ENCODE data around the gene ALDH9A1.
"Not testable (repeated sequence)": the region's sequence is repeated elsewhere in the genome, so short reads cannot be mapped to it uniquely, and the experiment has no call there.

Gene ALDH9A1

GRCh38 chr1:165688046-165688445 is 10.3 kb downstream of the ALDH9A1 start:
- H3K4me1 ChIP-seq (ENCODE audit: control insufficient read depth, insufficient read depth, low read length): no peaks in the 10 kb centered on the region
- H3K27me3 ChIP-seq (ENCODE audit: control insufficient read depth, insufficient read depth, low read length): no peaks in the 10 kb centered on the region
- no peak overlapping the region for H3K27ac ChIP-seq (ENCODE audit: low read length)
- no CpG with 5 or more reads among the region's 5 CpGs for WGBS (ENCODE audit: insufficient coverage, insufficient read length)
- H3K9me3 ChIP-seq (ENCODE audit: control insufficient read depth, insufficient read depth, low read length): no peaks in the 10 kb centered on the region
- H3K4me3 ChIP-seq (ENCODE audit: low read length): no peak overlapping the region
- DNase-seq (ENCODE audit: low read depth, low spot score): no peak
- no peaks in the 10 kb centered on the region for H3K36me3 ChIP-seq (ENCODE audit: control insufficient read depth, insufficient read depth, low read length)

- Histone ChIP-seq H3K27me3 (ENCODE audit: control insufficient read depth, insufficient read depth, low read length) (no peaks in the 10 kb centered on the region), H3K4me3 (ENCODE audit: low read length) (no peak overlapping the region), H3K36me3 (ENCODE audit: control insufficient read depth, insufficient read depth, low read length) (peaks cover 4% of the 10 kb centered on the region), H3K4me1 (ENCODE audit: control insufficient read depth, insufficient read depth, low read length) (no peaks in the 10 kb centered on the region), H3K9me3 (ENCODE audit: control insufficient read depth, insufficient read depth, low read length) (no peaks in the 10 kb centered on the region), H3K27ac (ENCODE audit: low read length) (no peak overlapping the region)
- WGBS (ENCODE audit: insufficient coverage, insufficient read length): no CpG with 5 or more reads among the region's 2 CpGs
- no peak for DNase-seq (ENCODE audit: low read depth, low spot score)
Measured at GRCh38 chr1:165686971-165687433, 11.4 kb downstream of the ALDH9A1 start.

DNA sequence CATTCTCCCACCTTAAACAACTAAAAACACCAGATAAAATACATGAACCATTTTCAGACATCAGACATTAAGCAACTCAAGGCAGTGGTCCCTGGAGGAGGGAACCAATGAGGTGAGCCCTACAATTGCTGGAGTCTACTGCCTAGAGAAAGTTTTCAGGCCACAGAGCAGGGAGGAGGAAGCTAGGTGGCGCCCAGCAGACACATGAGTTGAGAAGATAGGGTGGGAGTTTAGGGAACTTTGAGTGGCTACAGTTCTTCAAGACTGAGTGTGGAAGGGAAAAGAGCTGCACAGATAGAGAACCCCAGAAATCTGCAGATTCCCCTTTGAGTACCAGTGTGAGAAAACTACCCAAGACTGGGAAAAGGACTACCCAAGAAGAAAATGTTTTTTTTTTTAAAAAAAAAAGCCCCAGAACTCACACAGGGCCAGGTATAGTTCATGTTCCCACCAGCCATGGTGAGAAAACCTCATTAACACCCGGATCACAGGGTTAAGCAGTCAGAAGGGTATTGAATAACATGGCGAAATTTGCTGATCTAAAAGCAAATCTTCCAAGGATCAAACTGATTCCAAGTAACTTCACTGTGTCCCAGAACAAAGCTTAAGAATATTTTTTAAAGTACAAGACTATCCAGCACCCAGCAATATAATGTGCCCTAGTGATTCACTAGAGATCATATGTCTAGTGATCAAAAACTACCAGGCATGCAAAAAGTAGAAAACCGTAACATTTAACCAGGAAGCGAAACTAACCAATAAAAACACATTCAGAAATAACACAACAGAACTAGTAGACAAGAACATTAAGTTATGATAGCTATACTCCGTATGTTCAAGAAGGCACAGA is 12.0 kb downstream of the ALDH9A1 start:
- H3K9me3 ChIP-seq (ENCODE audit: control insufficient read depth, insufficient read depth, low read length): no peaks in the 10 kb centered on the region
- peaks cover 6% of the 10 kb centered on the region for H3K36me3 ChIP-seq (ENCODE audit: control insufficient read depth, insufficient read depth, low read length)
- no CpG with 5 or more reads among the region's 6 CpGs for WGBS (ENCODE audit: insufficient coverage, insufficient read length)
- no peak for DNase-seq (ENCODE audit: low read depth, low spot score)
- no peaks in the 10 kb centered on the region for H3K27me3 ChIP-seq (ENCODE audit: control insufficient read depth, insufficient read depth, low read length)
- no peak overlapping the region for H3K27ac ChIP-seq (ENCODE audit: low read length)
- H3K4me3 ChIP-seq (ENCODE audit: low read length): no peak overlapping the region
- H3K4me1 ChIP-seq (ENCODE audit: control insufficient read depth, insufficient read depth, low read length): no peaks in the 10 kb centered on the region

- Histone ChIP-seq H3K27ac (ENCODE audit: low read length) (no peak overlapping the region), H3K9me3 (ENCODE audit: control insufficient read depth, insufficient read depth, low read length) (no peaks in the 10 kb centered on the region), H3K4me1 (ENCODE audit: control insufficient read depth, insufficient read depth, low read length) (no peaks in the 10 kb centered on the region), H3K4me3 (ENCODE audit: low read length) (no peak overlapping the region), H3K36me3 (ENCODE audit: control insufficient read depth, insufficient read depth, low read length) (peaks cover 6% of the 10 kb centered on the region), H3K27me3 (ENCODE audit: control insufficient read depth, insufficient read depth, low read length) (no peaks in the 10 kb centered on the region)
- DNase-seq (ENCODE audit: low read depth, low spot score): no peak
- no CpG with 5 or more reads among the region's 1 CpG for WGBS (ENCODE audit: insufficient coverage, insufficient read length)
Measured at GRCh38 chr1:165683848-165684485, 14.4 kb downstream of the ALDH9A1 start.

DNA sequence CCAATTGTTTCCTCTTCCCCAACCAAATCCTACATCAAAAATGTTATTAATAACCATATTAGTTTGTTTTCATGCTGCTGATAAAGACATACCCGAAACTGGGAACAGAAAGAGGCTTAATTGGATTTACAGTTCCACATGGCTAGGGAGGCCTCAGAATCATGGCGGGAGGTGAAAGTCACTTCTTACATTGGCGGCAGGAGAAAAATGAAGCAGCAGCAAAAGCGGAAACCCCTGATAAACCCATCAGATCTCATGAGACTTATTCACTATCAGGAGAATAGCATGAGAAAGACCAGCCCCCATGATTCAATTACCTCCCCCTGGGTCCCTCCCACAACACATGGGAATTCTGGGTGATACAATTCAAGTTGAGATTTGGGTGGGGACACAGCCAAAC is 17.6 kb downstream of the ALDH9A1 start:
- not testable (repeated sequence) for H3K27ac ChIP-seq (ENCODE audit: low read length); H3K4me1 ChIP-seq (ENCODE audit: control insufficient read depth, insufficient read depth, low read length); H3K4me3 ChIP-seq (ENCODE audit: low read length); H3K36me3 ChIP-seq (ENCODE audit: control insufficient read depth, insufficient read depth, low read length); H3K27me3 ChIP-seq (ENCODE audit: control insufficient read depth, insufficient read depth, low read length); DNase-seq (ENCODE audit: low read depth, low spot score); H3K9me3 ChIP-seq (ENCODE audit: control insufficient read depth, insufficient read depth, low read length)
- no CpG with 5 or more reads among the region's 4 CpGs for WGBS (ENCODE audit: insufficient coverage, insufficient read length)

- WGBS (ENCODE audit: insufficient coverage, insufficient read length): no CpG with 5 or more reads among the region's 2 CpGs
- no peaks in the 10 kb centered on the region for H3K9me3 ChIP-seq (ENCODE audit: control insufficient read depth, insufficient read depth, low read length)
- H3K36me3 ChIP-seq (ENCODE audit: control insufficient read depth, insufficient read depth, low read length): peaks cover 6% of the 10 kb centered on the region
- H3K27ac ChIP-seq (ENCODE audit: low read length): no peak overlapping the region
- H3K4me1 ChIP-seq (ENCODE audit: control insufficient read depth, insufficient read depth, low read length): no peaks in the 10 kb centered on the region
- H3K4me3 ChIP-seq (ENCODE audit: low read length): no peak overlapping the region
- H3K27me3 ChIP-seq (ENCODE audit: control insufficient read depth, insufficient read depth, low read length): no peaks in the 10 kb centered on the region
- DNase-seq (ENCODE audit: low read depth, low spot score): no peak
Measured at GRCh38 chr1:165680303-165680702, 18.1 kb downstream of the ALDH9A1 start.

DNA sequence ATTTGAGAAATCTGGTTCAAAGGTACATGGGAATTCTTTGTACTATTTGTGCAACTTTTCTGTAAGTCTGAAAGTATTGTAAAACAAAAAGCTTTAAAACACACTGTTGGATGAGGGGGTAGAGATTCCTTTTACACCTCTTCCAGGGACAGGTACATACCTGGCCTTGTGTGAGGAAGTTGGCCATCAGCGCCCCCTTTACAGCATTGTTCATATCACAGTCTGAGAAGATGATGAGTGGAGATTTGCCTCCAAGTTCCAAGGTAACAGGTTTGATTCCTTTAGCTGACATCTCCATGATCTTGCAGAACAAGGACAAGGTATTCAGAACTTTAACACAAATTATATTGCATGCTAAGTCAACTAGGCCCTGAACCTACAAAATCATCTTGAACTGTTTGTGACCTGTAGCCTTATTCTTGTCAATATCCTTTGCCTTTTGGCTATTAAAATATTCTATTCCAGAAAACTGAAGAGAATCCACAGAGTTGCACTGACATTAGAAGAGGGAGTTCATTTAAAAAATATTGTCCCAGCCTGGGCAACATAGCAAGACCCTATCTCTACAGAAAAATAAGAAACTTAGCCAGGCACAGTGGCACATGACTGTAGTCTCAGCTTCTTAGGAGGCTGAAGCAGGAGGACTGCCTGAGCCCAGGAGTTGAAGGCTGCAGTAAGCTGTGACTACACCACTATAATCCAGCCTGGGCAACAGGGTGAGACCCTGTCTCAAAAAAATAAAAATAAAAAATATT is 18.9 kb downstream of the ALDH9A1 start:
- H3K4me3 ChIP-seq (ENCODE audit: low read length): no peak overlapping the region
- WGBS (ENCODE audit: insufficient coverage, insufficient read length): no CpG with 5 or more reads among the region's 1 CpG
- no peaks in the 10 kb centered on the region for H3K9me3 ChIP-seq (ENCODE audit: control insufficient read depth, insufficient read depth, low read length)
- no peak overlapping the region for H3K27ac ChIP-seq (ENCODE audit: low read length)
- no peak for DNase-seq (ENCODE audit: low read depth, low spot score)
- no peaks in the 10 kb centered on the region for H3K27me3 ChIP-seq (ENCODE audit: control insufficient read depth, insufficient read depth, low read length)
- H3K36me3 ChIP-seq (ENCODE audit: control insufficient read depth, insufficient read depth, low read length): peaks cover 6% of the 10 kb centered on the region
- H3K4me1 ChIP-seq (ENCODE audit: control insufficient read depth, insufficient read depth, low read length): no peaks in the 10 kb centered on the region

GRCh38 chr1:165678509-165678908 is 19.9 kb downstream of the ALDH9A1 start:
- Histone ChIP-seq H3K4me1 (ENCODE audit: control insufficient read depth, insufficient read depth, low read length) (no peaks in the 10 kb centered on the region), H3K4me3 (ENCODE audit: low read length) (no peak overlapping the region), H3K27me3 (ENCODE audit: control insufficient read depth, insufficient read depth, low read length) (no peaks in the 10 kb centered on the region), H3K27ac (ENCODE audit: low read length) (no peak overlapping the region), H3K36me3 (ENCODE audit: control insufficient read depth, insufficient read depth, low read length) (peaks cover 6% of the 10 kb centered on the region), H3K9me3 (ENCODE audit: control insufficient read depth, insufficient read depth, low read length) (no peaks in the 10 kb centered on the region)
- no CpG with 5 or more reads among the region's 2 CpGs for WGBS (ENCODE audit: insufficient coverage, insufficient read length)
- DNase-seq (ENCODE audit: low read depth, low spot score): no peak

- H3K4me3 ChIP-seq (ENCODE audit: low read length): no peak overlapping the region
- no peak for DNase-seq (ENCODE audit: low read depth, low spot score)
- H3K27ac ChIP-seq (ENCODE audit: low read length): no peak overlapping the region
- no peaks in the 10 kb centered on the region for H3K9me3 ChIP-seq (ENCODE audit: control insufficient read depth, insufficient read depth, low read length)
- H3K36me3 ChIP-seq (ENCODE audit: control insufficient read depth, insufficient read depth, low read length): no peaks in the 10 kb centered on the region
- H3K27me3 ChIP-seq (ENCODE audit: control insufficient read depth, insufficient read depth, low read length): no peaks in the 10 kb centered on the region
- WGBS (ENCODE audit: insufficient coverage, insufficient read length): no CpG with 5 or more reads among the region's 1 CpG
- no peaks in the 10 kb centered on the region for H3K4me1 ChIP-seq (ENCODE audit: control insufficient read depth, insufficient read depth, low read length)
Measured at GRCh38 chr1:165675794-165676193, 22.6 kb downstream of the ALDH9A1 start.

DNA sequence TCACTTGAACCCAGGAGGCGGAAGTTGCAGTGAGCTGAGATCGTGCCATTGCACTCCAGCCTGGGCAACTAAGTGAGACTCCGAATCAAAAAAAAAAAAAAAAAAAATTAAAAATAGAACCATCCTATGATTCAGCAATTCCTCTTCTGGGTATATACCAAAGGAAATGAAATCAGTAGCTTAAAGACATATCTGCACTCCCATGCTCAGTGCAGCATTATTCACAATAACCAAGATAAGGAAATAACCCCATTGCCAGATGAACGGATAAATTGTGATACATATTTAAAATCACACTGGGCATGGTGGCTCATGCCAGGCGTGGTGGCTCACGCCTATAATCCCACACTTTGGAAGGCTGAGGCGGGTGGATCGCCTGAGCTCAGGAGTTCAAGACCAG is 23.8 kb downstream of the ALDH9A1 start:
- no peaks in the 10 kb centered on the region for H3K4me1 ChIP-seq (ENCODE audit: control insufficient read depth, insufficient read depth, low read length)
- no CpG with 5 or more reads among the region's 8 CpGs for WGBS (ENCODE audit: insufficient coverage, insufficient read length)

More for the DNA sequence above, 23.8 kb downstream of the ALDH9A1 start:
- Histone ChIP-seq H3K9me3 (ENCODE audit: control insufficient read depth, insufficient read depth, low read length) (no peaks in the 10 kb centered on the region), H3K27ac (ENCODE audit: low read length) (no peak overlapping the region), H3K4me3 (ENCODE audit: low read length) (no peak overlapping the region), H3K36me3 (ENCODE audit: control insufficient read depth, insufficient read depth, low read length) (no peaks in the 10 kb centered on the region), H3K27me3 (ENCODE audit: control insufficient read depth, insufficient read depth, low read length) (no peaks in the 10 kb centered on the region)
- DNase-seq (ENCODE audit: low read depth, low spot score): no peak

Measured in iPS DF 6.9 (cell line).